HCEC 1CT (cell line): ENCODE results near the gene WDR43.

Source experiments
- DNase-seq: peaks from one replicate; pipeline ENCODE4 v3.0.0-alpha.2; 2017

The WDR43 gene

DNA sequence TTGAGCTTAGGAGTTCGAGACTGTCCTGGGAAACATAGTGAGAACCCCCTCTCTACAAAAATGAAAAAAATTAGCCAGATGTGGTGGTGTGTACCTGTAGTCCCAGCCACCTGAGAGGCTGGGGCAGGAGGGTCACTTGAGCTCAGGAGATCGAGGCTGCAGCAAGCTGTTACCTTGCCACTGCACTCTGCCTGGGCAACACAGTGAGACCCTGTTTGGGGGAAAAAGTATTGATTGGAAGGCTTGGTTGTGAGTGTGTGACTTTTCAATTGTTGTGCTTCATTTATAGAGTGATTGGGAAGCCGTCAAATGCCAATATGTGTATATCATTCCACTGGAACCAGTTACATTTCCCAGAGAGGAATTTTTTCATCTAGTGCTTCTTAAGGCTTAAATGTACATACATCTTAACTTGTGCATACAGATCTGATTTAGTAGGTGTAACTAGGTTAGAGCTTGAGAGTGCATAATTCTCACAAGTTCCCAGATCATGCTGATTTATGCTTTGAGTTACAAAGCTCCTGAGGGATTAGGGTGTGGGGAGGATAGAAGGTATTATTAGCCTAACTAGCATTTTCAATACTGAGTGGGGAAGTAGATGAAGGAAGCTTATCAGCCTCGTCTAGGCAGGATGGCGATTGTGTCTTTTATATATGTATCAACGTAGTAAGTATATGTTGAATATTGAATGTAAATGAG lies 15.3 kb downstream of the WDR43 start:
- no peak for DNase-seq

DNA sequence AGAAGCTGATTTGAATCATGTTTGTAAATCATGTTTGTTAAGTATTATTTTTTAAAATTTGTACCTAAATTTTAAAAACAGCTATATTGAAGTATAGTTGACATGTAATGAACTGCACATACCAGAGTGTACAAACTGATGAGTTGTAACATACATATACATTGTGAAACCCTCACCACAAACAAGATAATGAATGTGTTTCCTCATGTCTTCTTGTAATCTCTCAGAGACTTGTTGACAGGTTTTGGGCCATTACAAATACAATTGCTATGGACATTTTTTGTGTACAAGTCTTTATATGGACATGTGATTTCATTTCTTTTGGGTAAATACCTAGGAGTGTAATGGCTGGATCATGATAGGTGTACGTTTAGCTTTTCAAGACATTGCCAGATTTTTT lies 21.5 kb downstream of the WDR43 start:
- no peak for DNase-seq

DNA sequence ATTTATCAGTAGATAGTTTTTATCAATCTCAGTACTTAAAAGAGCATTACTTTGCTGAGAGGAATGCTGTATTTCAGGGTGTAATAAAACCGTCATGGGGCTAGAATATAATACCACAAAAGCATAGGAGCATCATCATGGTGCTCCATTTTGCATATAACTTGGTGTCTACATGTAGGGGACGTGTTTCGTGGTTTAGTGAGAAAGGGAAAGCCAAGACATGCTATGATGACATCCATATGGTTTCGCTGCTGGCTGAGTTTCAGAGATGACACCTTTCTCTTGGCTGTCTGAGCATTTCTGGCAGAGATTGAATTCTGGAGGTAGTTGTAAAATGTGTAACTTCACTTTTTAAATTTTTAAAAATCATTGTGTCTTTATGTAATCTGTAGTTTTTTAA lies 32.4 kb downstream of the WDR43 start:
- DNase-seq = no peak

DNA sequence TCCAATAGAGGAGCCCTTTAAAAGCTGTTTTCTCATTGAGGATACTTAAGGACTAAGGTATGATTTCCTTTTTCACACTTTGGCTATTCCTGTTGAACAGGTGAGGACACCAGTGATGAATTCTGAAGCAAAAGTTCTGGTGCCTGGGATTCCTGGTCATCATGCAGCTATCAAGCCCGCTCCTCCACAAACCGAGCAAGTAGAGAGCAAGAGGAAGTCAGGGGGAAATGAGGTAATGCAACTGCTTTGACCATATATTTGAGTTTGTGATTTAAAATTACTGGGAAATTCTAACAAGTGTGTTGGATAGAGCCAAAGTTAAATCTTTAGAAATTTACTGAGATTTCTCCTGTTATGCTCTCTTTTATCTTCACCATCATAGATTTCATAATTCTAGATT lies 33.0 kb downstream of the WDR43 start:
- no peak for DNase-seq

DNA sequence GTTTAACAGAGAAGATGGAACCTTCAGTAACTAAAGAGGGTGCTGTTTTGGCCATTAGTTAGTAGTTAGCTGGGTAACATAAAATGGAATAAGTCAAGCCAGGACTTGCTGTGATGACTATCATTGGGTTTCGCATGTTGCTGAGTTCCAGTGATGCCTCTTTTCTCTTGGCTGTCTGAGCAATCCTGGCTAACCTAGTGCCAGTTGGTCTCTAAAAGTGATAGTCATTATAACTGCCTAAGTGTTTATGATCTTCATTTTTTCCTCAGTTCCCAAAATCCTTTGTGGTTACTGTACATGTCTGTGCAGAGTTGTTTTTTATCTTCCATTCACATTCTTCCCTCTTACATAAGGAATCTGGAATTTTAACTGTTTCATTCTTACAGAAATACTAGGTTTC lies 33.4 kb downstream of the WDR43 start:
- DNase-seq = no peak

DNA sequence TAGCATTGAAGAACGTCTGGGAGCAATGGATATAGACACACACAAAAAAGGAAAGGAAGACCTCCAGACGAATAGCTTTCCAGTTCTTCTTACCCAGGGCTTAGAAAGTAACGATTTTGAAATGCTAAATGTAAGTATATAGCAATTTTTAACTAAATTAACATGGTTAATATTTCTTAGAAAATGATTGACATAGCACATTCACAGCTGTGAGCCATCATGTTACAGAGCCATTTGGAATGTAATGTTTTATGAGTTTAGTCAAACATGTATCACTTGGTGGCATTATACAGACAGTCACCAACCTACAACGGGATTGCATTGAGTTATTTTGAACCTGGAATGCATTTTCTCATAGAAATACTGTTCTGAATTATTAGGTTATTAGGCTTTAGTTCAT lies 35.1 kb downstream of the WDR43 start:
- no peak for DNase-seq

DNA sequence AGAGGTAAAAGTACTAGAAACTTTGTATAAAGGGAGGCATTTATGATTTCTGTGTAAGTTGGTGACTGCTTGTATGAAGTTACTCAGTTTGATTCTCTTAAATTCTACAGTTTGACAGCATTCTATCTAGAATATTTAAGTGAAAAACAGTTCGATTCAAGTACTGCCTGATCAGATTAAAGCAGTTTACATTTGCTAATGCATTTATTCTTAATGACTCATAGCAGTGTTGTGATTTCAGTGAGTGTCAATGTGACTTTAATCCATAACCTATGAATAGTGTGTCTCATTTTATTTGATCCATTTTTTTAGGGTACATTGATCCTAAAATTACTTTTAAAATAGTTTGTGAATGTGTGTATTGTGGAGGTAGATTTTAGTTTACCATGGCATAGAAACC lies 35.7 kb downstream of the WDR43 start:
- DNase-seq = peak; percentile 3

DNA sequence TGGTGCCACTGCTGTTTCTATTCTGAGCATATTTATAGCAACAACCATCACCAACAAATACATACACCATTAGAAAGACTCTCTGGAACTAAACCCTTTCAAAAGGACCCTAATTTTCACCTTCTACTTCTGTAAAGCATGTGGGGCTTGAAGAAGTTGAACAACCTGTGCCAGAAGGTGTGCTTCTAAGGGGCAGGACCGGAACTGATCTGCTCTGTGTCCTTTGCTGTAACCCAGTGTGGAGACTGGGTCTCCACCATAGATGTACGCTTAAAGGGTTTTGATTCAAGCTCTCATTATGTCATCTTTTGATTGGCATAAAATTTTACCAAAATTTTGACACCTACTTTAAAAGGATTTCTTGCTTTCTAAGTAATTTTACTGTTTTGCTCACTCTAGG lies 40.3 kb downstream of the WDR43 start:
- no peak for DNase-seq

DNA sequence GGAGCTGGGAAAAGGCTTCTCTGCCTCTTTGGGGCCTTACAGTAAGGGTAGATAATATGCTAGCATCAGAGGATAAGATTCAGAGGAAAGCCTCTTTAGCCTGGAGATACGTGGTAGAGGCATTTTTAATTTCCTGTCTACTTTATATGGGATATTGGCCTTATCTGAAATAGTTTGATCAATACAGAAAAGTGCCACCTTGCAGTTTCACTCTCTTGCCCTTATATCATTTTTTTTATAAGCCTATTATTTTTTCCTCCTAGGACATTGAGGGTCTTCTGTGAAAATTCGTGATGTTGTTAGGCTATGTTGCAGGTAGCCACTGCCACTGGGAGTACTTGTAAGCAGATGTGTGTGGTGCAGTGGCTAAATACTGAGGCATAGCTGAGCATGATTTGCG lies 46.5 kb downstream of the WDR43 start:
- no peak for DNase-seq

DNA sequence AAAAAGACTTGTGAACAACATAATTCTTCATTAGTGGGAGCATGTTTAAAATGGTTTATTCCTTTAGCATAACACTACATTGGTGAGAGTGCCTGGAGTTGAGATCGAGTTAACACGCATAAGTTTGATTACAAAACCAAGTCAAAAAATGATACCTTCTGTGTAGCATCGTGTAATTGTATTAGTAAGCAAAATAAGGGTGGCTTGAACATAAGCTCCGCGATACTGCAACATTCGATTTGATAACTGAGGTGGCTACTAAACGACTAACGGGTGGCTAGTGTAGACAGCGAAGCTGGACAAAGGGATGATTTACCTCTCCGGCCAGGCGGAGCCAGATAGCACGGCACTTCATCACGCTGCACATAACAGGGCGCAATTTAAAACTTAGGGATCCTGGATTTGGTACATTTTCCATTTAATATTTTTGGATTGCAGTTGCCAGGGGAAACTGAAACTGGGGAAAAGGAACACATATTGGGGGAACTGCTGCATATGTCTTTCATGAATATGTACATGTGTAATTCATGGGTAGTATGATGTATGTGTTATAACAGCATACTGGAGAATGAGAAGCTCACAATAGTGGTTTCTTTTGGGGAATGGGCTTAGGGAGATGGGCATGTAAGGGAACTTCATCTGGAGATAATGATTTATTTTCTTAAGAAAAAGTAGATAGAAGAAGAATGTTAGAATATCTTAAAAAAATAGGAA lies 50.2 kb downstream of the WDR43 start:
- DNase-seq = no peak

DNA sequence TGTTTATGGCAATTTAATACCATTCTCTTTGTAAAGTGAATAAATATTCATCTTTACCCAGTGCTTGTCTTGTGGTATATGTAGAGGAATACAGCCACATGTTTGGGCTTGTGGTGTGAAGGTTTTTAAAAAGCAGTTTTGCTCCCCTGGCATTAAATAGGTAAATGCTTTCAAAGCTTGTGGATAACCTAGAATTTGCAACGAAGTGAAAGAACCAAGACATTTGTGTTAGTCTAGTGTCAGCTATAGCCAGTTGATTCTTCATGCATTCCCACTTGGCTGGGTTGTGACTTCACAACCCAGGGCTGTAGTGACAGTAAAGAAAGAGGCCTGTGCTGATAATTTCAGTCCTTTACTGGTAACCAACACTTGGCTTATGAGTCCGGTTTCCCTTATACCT lies 53.7 kb downstream of the WDR43 start:
- DNase-seq = no peak

DNA sequence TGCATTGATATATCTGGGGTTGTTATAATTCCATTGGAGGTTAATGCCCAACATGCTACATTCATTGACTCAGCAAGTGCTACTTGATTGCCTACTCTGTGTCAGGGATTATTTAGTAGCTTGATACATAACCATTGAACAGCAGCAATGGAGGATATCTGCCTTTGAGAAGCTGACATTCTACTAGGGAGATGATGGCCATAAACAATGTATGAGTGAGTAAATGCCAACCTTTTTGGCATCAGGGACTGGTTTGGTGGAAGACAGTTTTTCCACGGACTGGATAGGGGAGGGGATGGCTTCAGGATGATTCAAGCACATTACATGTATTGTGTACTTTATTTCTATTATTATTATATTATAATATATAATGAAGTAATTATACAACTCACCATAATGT lies 54.7 kb downstream of the WDR43 start:
- DNase-seq = no peak

DNA sequence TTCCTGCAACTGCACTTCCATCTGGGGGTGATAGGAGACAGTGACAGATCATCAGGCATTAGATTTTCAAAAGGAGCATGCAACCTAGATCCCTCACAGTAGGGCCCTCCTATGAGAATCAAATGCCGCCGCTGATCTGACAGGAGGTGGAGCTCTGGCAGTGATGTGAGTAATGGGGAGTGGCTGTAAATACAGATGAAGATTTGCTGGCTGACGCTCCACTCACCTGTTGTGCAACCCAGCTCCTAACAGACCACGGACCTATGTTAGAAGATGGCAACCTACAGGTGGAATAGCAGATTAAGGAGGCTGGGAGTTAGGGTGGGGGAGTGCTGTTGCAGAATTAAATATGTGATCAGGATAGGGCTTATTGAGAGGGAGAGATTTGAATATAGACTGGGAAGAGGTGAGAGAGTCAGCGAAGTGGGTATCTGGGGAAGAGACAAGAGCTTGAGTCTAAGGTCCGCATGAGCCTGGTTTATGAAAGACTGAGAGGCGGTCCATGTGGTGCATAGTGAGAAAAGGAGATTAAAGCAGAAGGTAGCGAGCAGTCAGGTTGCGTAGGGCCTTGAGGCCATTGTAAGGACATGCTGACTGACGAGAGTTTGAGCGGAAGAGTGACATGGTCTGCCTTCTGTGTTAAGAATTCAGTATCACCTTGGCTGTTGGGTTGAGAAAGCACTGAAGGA lies 55.3 kb downstream of the WDR43 start:
- DNase-seq = no peak

DNA sequence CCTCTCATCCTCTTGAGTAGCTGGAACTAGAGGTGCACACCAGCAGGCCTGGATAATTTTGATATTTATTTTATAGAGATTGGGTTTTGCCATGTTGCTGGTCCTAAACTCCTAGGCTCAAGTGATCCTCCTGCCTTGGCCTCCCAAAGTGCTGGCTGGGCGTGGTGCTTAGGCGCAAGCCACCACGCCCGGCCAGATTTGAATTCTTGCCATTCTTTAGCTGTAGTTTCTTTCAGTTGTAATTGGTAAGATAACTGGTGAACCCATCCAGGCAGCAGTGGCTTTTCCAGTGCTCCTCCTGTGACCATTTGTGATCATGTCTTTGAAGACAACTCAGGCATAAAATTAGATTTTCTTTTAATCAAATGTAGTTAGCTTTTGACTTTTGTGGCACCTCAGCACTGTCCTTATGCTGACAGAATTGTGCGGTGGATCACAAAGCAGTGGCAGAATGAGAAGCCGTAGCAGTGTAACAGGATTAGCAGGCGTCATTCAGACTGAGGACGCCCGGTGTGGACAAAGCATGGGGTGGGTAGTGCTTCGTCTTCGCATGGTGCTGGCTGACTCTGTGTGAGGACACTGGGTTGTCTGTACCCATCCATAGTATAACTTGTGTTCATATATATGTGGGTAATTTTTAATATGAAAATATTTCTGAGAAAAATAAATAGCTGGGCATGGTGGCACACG lies 56.6 kb downstream of the WDR43 start:
- DNase-seq = no peak

DNA sequence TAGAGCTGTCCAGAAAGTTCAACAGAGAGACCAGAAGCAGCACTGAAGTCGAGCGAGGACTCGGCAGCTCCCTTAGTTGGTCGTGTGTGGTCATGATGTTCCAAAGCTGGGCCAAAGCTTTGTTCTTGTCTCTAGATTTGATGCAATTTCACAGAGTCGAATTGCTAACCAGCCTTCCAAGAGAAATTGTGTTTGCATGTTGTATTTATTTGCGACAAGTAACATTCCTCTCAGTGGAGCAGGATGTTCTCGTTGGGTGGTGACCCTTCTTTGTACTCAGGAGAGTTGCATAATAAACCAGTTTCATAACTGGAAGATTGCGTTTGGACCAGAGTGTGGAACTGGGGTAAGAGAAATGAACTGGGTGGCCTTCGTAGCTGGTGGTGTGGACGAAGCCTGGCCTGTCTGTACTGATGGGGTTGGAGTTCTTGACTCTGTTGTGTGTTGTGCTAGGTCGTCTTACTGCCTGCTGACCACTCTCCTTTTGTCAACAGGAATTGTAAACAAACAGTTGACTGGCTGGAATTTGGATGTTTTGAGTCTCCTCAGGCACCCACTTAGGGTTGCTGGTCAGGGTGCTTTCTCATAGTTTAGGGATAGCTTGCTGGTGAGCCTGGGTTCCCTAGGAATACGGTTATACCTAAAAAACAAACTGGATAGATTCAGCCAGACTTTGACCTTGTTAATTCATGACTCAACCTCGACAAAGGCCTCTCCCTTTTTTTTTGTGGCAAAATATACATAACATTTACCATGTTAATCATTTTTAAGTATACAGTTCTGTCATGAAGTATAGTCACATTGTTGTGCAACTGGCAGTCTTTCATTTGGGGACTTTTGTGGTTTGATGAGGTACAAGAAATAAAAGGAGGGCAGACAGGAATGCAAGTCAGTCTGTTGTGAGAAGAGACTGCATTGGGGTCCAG lies 57.7 kb downstream of the WDR43 start:
- DNase-seq = peak; percentile 57

DNA sequence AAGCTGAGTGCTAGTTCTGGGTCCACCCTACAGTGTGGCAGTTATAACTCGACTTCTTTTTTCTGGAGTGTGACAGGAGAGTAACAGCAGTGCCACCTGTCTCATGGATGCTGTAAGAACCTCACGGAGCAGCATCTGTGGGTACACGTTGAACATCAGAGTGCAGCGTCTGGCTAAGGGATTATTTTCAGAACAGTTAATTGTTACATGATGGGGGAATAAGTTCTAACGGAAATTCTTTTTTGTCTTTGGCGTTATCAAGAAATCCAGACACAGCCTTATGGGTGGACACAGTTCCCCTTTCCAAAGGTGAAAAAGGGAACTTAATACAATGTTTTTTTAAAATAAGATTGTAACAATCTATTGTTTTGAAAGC lies 58.4 kb downstream of the WDR43 start:
- no peak for DNase-seq

DNA sequence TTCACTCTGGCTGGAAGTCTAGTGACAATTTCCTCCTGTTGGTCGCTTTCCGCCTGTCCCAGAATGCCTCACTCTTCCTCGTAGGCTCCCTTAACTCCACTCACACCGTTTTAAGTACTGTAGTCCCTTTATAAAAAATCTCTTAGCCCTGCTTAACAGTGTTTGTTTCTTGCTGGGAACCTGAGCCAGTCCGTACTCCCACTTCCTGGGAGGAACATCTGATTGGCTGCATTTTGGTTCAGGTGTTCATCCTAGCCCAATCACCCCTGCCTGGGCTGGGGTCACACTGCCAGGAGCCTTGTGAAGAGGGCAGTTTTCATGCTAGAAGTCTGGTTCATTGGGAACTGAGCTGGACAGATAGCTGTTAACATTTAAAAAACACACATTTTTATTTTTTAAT lies 61.0 kb downstream of the WDR43 start:
- no peak for DNase-seq

DNA sequence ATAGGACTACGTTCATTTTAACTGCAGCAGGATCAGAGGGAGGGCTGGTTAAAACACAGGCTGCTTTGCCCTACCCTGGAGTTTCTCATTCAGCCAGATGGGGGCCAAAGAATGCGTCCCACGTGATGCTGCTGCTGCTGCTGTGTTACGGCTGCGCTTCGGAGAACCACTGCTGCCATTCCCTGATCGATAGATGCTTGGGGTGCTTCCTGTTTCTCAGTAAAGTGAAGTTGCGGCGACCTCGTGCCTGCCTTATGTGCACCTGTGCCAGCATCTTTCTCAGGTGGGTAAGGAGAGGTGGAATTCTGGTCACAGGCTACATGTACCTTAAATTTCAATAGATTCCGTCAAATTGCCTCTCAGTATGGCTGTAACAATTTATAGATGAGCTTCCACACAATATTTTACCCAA lies 62.0 kb downstream of the WDR43 start:
- DNase-seq = peak; percentile 11

DNA sequence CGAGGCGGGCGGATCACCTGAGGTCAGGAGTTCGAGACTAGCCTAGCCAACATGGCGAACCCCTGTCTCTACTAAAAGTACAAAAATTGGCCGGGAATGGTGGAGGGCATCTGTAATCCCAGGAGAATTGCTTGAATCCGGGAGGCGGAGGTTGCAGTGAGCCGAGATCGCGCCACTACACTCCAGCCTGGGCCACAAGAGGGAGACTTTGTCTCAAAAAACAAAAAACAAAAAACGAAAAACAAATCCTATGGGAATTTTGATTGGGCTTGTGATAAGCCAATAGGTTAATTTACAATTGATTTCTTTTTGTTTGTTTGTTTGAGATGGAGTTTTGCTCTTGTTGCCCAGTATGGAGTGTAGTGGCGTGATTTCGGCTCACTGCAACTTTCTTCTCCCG lies 62.4 kb downstream of the WDR43 start:
- no peak for DNase-seq

DNA sequence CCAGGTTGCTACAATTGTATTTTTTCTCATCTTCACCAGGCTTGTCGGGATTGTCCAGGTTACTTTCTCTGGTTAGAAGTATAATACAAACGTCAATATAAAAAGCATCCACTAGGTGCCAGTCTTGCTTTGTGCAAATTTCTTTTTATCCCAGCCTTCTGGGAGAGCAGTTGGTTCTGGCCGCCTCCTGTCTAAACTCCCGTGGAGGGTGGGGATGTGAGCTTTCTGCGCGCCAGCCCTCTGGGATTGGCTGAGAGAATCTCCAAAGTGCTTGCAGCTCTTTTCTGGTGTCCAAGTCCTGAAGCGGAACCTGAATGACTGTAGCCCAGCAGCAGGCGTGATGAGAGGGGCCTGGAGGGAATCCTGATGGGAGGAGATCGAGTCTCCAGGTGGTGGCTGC lies 64.2 kb downstream of the WDR43 start:
- peak; percentile 74 for DNase-seq

DNA sequence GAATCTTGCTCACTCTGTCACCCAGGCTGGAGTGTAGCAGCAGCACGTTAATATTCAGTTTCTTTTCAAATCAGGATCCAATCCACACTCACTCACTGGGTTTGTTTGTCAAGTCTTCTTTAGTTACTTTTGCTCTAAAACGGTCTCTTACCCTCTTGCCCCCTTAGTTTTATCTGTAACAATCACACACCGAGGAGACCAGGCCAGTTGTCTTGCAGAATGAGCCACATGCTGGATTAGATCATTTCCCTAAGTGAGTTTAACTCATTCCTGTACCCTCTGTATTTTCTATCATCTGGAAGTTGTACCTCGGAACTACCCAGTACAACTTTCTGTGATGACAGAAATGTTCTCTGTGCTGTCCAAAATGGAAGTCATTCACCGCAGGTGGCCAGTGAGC lies 65.9 kb downstream of the WDR43 start:
- DNase-seq = no peak

DNA sequence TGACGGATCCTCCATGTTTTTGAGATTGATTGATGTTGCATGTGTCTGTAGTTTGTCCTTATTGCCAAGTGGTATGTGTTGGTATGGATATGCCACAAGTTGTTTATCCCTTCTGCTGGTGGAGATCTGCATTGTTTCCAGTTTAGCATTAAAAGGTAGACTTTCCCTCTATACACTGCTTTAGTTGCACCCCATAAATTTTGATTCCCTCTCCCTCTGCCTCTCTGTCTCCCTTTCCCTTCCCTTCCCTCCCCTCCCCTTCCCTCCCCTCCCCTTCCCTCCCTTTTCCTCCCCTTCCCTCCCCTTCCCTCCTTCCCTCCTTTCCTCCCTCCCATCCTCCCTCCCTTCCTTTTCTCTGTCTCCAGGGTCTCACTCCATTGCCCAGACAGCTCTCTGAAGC lies 68.0 kb downstream of the WDR43 start:
- no peak for DNase-seq
